Pancreas (tissue), 10 donors: ENCODE data around the gene MUC15. TPM values are rescaled to one million over a fixed set of nuclear protein-coding genes. Genes with fewer than 3 reads are reported as not detected.

Source experiments
- ATAC-seq, 4 donors: fragments of 200-7000 bp; cut with Tn5 transposase; one replicate each; pipeline versions ENCODE4 v1.8.0 to v1.9.1; 2020; ENCODE audit warnings: mild to moderate bottlenecking in 4 of 4, moderate library complexity in 4 of 4
- DNase-seq, 6 donors: peaks; one replicate each; pipeline ENCODE4 v3.0.0-alpha.2; 2020
- FAIRE-seq: peaks from 2 replicates; lab custom pipeline; 2012; peaks lifted over from hg19 to GRCh38; lab: Jason Lieb, UNC
- H3K27ac ChIP-seq, 4 donors: fragments of 200-600 bp; sonication (generic); 1 replicate in 3 of 4; 2 replicates in 1 of 4; pipeline versions ENCODE4 v1.5.0 to v1.8.0; 2020
- H3K27me3 ChIP-seq, 4 donors: fragments of 200-600 bp; one replicate each; pipeline ENCODE4 v1.8.0; 2021
- H3K36me3 ChIP-seq, 3 donors: fragments of 200-600 bp; sonication (generic) in 1 of 3; one replicate each; pipeline versions ENCODE4 v1.5.0 to v1.8.0; 2020 to 2021
- H3K4me1 ChIP-seq, 3 donors: fragments of 200-600 bp; one replicate each; pipeline ENCODE4 v1.8.0; 2021
- H3K4me3 ChIP-seq, 4 donors: fragments of 200-600 bp; sonication (generic) in 2 of 4; one replicate each; pipeline versions ENCODE4 v1.5.0 to v1.8.0; 2020 to 2021
- H3K9me3 ChIP-seq, 4 donors: fragments of 200-600 bp; one replicate each; pipeline ENCODE4 v1.8.0; 2021
- CTCF ChIP-seq, 4 donors: fragments of 200-600 bp; sonication (generic) in 3 of 4; IDR thresholded peaks; one replicate each; pipeline versions ENCODE4 v1.5.0 to v1.8.0; 2021; ENCODE audit warnings: antibody characterized with exemption in 4 of 4
- WGBS, 2 donors: extraction: QIAGEN DNeasy Blood & Tissue Kit; methylation state at CpG; one replicate each; pipeline ENCODE4 v1.1.7; 2013; 5-methylcytosine and 5-hydroxymethylcytosine counted together
- intact Hi-C, 3 donors: fragments of 100-400 bp; cut with DNase I; formaldehyde crosslinking; loops; one replicate each; pipeline versions ENCODE4 v1.11.1 to v1.14.2; 2022
- polyA plus RNA-seq, 2 donors: library from polyadenylated mRNA; stranded (reverse); fragments of 200-250 nt; gene quantifications; one replicate each; pipeline ENCODE4 v1.2.3, GENCODE V29; 2013
- total RNA-seq, 6 donors: library from RNA; stranded (reverse); fragmentation: NEBNext Ultra II Directional in 4 of 6; extraction: Animal tissue kit (Norgen Biotek cat#: 25700) in 4 of 6; gene quantifications; one replicate each; pipeline versions ENCODE4 v1.2.1 to v1.2.4, GENCODE V29; 2021 to 2023
- donor health status: healthy with polysubstance abuse.
- donor health status: DM: no; HTN: no; CAD: no; lungs with moderate emphysema.
- donor health status: DM: no; HTN: no; CAD: no.
- donor health status: control.
- donor health status: control.
- donor health status: Bipolar disorder and iron deficiency.
- donor health status: DM: yes; HTN: yes; CAD: no.
- donor health status: DM: no; HTN: no; CAD: no.
- donor health status: DM: no; HTN: no; CAD: no.
- donor health status: DM: yes; HTN: yes; CAD: no.

The MUC15 gene
- total and polyA plus RNA-seq, 8 donors: 1.5 to 7.8 (median 3.6) TPM

- no peaks in the 10 kb centered on the region for H3K9me3 ChIP-seq
- DNase-seq: no peak
- H3K36me3 ChIP-seq: no peaks in the 10 kb centered on the region
- WGBS, 2 donors: 18 to 42% methylated on average over 1 of the region's 1 CpG
- intact Hi-C loops: no loop called here
- no peak for TF ChIP-seq CTCF (IDR thresholded peaks at IDR 0.05)
- no peaks in the 10 kb centered on the region for H3K4me1 ChIP-seq
- FAIRE-seq: no peak
- no peak overlapping the region for H3K4me3 ChIP-seq
- H3K27ac ChIP-seq: no peak overlapping the region
- no peaks in the 10 kb centered on the region for H3K27me3 ChIP-seq
- no peak for ATAC-seq
Observed at GRCh38 chr11:26527685-26528084, 44.4 kb downstream of the MUC15 start.

- Histone ChIP-seq H3K4me1 (no peaks in the 10 kb centered on the region), H3K36me3 (no peaks in the 10 kb centered on the region), H3K27me3 (no peaks in the 10 kb centered on the region), H3K4me3 (no peak overlapping the region), H3K9me3 (no peaks in the 10 kb centered on the region), H3K27ac (no peak overlapping the region)
- ATAC-seq (no peak), FAIRE-seq (no peak), DNase-seq (no peak)
- TF ChIP-seq CTCF (IDR thresholded peaks at IDR 0.05): no peak
- 61 to 64% methylated on average over 12 of the region's 12 CpGs for WGBS, 2 donors
- intact Hi-C loops: no loop called here
Observed at GRCh38 chr11:26522912-26523610, 49.0 kb downstream of the MUC15 start.

- intact Hi-C loops: no loop called here
- Histone ChIP-seq H3K4me3 (no peak overlapping the region), H3K27ac (no peak overlapping the region), H3K27me3 (no peaks in the 10 kb centered on the region), H3K4me1 (no peaks in the 10 kb centered on the region), H3K9me3 (no peaks in the 10 kb centered on the region), H3K36me3 (no peaks in the 10 kb centered on the region)
- FAIRE-seq: no peak
- no peak for DNase-seq
- 55 to 61% methylated on average over 2 of the region's 2 CpGs for WGBS, 2 donors
- ATAC-seq: no peak
- no peak for TF ChIP-seq CTCF (IDR thresholded peaks at IDR 0.05)
Observed at GRCh38 chr11:26519469-26519868, 52.6 kb downstream of the MUC15 start.

GRCh38 chr11:26512196-26512595, 59.9 kb downstream of the MUC15 start:
- WGBS, 2 donors: 50 to 57% methylated on average over 2 of the region's 2 CpGs
- Histone ChIP-seq H3K27ac (no peak overlapping the region), H3K36me3 (no peaks in the 10 kb centered on the region), H3K27me3 (no peaks in the 10 kb centered on the region), H3K4me3 (no peak overlapping the region), H3K9me3 (no peaks in the 10 kb centered on the region), H3K4me1 (no peaks in the 10 kb centered on the region)
- TF ChIP-seq CTCF (IDR thresholded peaks at IDR 0.05): no peak
- ATAC-seq (no peak), FAIRE-seq (no peak), DNase-seq (no peak)
- intact Hi-C loops: no loop called here

GRCh38 chr11:26510756-26511155, 61.3 kb downstream of the MUC15 start:
- no peak for TF ChIP-seq CTCF (IDR thresholded peaks at IDR 0.05)
- intact Hi-C loops: no loop called here
- ATAC-seq: no peak
- 52 to 58% methylated on average over 2 of the region's 2 CpGs for WGBS, 2 donors
- H3K27ac ChIP-seq: no peak overlapping the region
- H3K9me3 ChIP-seq: no peaks in the 10 kb centered on the region
- no peaks in the 10 kb centered on the region for H3K27me3 ChIP-seq
- no peak for DNase-seq
- no peaks in the 10 kb centered on the region for H3K36me3 ChIP-seq
- no peak overlapping the region for H3K4me3 ChIP-seq
- no peak for FAIRE-seq
- H3K4me1 ChIP-seq: no peaks in the 10 kb centered on the region
